ENCODE results near the gene PITPNM3. TPM values are rescaled to one million over a fixed set of nuclear protein-coding genes. Genes with fewer than 3 reads are reported as not detected.

The PITPNM3 gene
- total and polyA plus RNA-seq, 2 of the 13 experiments (the other 11 are each of a cell fraction or from before 2014, with no cell fraction given): 0.13 to 0.29 TPM

DNA sequence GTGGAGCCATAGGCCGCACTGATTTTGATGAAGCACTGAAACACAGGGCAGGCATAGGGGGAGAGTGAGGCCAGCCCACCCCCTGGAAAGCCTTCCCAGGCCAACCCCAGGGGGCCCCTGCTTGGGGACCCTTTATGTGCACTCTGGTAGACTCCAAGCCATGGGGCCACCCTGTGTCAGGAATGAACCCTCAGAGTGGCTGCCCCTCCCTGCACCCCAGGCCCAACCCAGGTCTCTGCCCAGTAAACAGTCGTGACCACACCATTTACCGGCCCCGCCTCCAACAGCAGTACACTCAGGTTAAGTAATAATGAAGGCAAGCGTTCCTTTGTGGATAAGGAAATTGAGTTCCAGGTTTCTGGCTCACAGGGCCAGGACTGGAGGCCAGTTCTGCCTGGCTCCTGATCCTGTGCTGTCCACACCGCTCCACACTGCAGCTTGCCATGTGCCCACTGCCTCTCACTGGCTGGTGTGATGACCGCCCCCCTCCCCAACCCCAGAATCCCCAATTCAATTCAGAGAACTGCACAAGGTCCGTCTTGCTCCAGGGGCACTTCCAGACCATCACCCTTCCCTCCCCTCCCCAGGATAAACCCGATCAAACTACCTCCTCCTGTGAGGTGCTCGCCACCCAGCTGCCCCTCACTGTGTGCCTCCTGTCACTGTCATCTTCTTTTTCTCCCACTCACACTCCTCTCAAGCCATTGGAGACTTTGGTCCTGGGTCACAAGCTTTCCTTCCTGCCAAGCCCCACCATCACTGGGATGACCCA is 98.5 kb downstream of the PITPNM3 start:
- ATAC-seq: peak; percentile 34
- no peak overlapping the region for H3K27ac ChIP-seq (ENCODE audit: extremely low read length, insufficient read depth, low read length)
- FAIRE-seq: no peak

More for the DNA sequence above, 98.5 kb downstream of the PITPNM3 start:
- no peaks in the 10 kb centered on the region for H3K9me3 ChIP-seq (ENCODE audit: low read length)
- H3K27me3 ChIP-seq (ENCODE audit: control insufficient read depth in 1 of 2, insufficient read depth in 2 of 2, low read length in 2 of 2): peaks cover 0 to 3% of the 10 kb centered on the region in 2 experiments; a peak in 3 of 5 replicates
- H3K36me3 ChIP-seq (replicated peaks in 1 of 2; ENCODE audit: control insufficient read depth in 1 of 2, insufficient read depth in 2 of 2, low read length in 2 of 2): no peaks in the 10 kb centered on the region
- ChIA-PET POLR2A (no interaction called here), CTCF (ENCODE audit: low intra/inter-chr PET ratio, low total read pairs) (no interaction called here)
- peak overlapping the region; percentile 50; the same call in 1 of the 2 replicates for H3K4me2 ChIP-seq (ENCODE audit: low read depth, low read length)
- peaks cover 25% of the 10 kb centered on the region for H3K4me1 ChIP-seq (ENCODE audit: insufficient read depth, low read length)
- TF ChIP-seq FOXP1 (IDR thresholded peaks at IDR 0.05): no peak
- TF ChIP-seq FOXP1 (CRISPR knock-in tag; IDR thresholded peaks at IDR 0.05): peak; percentile 41; the same call in 1 of the 2 replicates
- TF ChIP-seq, protein P1, sequence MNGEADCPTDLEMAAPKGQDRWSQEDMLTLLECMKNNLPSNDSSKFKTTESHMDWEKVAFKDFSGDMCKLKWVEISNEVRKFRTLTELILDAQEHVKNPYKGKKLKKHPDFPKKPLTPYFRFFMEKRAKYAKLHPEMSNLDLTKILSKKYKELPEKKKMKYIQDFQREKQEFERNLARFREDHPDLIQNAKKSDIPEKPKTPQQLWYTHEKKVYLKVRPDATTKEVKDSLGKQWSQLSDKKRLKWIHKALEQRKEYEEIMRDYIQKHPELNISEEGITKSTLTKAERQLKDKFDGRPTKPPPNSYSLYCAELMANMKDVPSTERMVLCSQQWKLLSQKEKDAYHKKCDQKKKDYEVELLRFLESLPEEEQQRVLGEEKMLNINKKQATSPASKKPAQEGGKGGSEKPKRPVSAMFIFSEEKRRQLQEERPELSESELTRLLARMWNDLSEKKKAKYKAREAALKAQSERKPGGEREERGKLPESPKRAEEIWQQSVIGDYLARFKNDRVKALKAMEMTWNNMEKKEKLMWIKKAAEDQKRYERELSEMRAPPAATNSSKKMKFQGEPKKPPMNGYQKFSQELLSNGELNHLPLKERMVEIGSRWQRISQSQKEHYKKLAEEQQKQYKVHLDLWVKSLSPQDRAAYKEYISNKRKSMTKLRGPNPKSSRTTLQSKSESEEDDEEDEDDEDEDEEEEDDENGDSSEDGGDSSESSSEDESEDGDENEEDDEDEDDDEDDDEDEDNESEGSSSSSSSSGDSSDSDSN (CRISPR knock-in tag; IDR thresholded peaks at IDR 0.05): no peak
- TF ChIP-seq, protein P2, sequence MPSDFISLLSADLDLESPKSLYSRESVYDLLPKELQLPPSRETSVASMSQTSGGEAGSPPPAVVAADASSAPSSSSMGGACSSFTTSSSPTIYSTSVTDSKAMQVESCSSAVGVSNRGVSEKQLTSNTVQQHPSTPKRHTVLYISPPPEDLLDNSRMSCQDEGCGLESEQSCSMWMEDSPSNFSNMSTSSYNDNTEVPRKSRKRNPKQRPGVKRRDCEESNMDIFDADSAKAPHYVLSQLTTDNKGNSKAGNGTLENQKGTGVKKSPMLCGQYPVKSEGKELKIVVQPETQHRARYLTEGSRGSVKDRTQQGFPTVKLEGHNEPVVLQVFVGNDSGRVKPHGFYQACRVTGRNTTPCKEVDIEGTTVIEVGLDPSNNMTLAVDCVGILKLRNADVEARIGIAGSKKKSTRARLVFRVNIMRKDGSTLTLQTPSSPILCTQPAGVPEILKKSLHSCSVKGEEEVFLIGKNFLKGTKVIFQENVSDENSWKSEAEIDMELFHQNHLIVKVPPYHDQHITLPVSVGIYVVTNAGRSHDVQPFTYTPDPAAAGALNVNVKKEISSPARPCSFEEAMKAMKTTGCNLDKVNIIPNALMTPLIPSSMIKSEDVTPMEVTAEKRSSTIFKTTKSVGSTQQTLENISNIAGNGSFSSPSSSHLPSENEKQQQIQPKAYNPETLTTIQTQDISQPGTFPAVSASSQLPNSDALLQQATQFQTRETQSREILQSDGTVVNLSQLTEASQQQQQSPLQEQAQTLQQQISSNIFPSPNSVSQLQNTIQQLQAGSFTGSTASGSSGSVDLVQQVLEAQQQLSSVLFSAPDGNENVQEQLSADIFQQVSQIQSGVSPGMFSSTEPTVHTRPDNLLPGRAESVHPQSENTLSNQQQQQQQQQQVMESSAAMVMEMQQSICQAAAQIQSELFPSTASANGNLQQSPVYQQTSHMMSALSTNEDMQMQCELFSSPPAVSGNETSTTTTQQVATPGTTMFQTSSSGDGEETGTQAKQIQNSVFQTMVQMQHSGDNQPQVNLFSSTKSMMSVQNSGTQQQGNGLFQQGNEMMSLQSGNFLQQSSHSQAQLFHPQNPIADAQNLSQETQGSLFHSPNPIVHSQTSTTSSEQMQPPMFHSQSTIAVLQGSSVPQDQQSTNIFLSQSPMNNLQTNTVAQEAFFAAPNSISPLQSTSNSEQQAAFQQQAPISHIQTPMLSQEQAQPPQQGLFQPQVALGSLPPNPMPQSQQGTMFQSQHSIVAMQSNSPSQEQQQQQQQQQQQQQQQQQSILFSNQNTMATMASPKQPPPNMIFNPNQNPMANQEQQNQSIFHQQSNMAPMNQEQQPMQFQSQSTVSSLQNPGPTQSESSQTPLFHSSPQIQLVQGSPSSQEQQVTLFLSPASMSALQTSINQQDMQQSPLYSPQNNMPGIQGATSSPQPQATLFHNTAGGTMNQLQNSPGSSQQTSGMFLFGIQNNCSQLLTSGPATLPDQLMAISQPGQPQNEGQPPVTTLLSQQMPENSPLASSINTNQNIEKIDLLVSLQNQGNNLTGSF (CRISPR knock-in tag; IDR thresholded peaks at IDR 0.05): no peak
- peak; percentile 37 for TF ChIP-seq TEAD3 (CRISPR knock-in tag; optimal IDR thresholded peaks at IDR 0.05; ENCODE audit: borderline replicate concordance)
- TF ChIP-seq, protein P3, sequence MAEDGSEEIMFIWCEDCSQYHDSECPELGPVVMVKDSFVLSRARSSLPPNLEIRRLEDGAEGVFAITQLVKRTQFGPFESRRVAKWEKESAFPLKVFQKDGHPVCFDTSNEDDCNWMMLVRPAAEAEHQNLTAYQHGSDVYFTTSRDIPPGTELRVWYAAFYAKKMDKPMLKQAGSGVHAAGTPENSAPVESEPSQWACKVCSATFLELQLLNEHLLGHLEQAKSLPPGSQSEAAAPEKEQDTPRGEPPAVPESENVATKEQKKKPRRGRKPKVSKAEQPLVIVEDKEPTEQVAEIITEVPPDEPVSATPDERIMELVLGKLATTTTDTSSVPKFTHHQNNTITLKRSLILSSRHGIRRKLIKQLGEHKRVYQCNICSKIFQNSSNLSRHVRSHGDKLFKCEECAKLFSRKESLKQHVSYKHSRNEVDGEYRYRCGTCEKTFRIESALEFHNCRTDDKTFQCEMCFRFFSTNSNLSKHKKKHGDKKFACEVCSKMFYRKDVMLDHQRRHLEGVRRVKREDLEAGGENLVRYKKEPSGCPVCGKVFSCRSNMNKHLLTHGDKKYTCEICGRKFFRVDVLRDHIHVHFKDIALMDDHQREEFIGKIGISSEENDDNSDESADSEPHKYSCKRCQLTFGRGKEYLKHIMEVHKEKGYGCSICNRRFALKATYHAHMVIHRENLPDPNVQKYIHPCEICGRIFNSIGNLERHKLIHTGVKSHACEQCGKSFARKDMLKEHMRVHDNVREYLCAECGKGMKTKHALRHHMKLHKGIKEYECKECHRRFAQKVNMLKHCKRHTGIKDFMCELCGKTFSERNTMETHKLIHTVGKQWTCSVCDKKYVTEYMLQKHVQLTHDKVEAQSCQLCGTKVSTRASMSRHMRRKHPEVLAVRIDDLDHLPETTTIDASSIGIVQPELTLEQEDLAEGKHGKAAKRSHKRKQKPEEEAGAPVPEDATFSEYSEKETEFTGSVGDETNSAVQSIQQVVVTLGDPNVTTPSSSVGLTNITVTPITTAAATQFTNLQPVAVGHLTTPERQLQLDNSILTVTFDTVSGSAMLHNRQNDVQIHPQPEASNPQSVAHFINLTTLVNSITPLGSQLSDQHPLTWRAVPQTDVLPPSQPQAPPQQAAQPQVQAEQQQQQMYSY (CRISPR knock-in tag; IDR thresholded peaks at IDR 0.05): peak; percentile 46; the same call in 1 of the 2 replicates
- no peak for TF ChIP-seq ZNF883 (CRISPR knock-in tag; IDR thresholded peaks at IDR 0.05; ENCODE audit: not compliant biosample characterization)
- no peak for TF ChIP-seq TAF1 (CRISPR knock-in tag; IDR thresholded peaks at IDR 0.05)
- in situ Hi-C loops (cut with HindIII; ENCODE audit: extremely low pct_ligation_motif_present, low pct_unique_long_range_greater_than_20kb) (loop anchor here (5.0 kb wide), 1 partner anchor 49 kb away; no protein-coding TSS in a partner anchor), intact Hi-C loops (cut with micrococcal nuclease; ENCODE audit: unreplicated experiment) (no loop called here)
- H3K79me2 ChIP-seq (ENCODE audit: insufficient read depth, low read length): no peaks in the 10 kb centered on the region
- peak; percentile 12 for DNase-seq (ENCODE audit: low spot score)
- H4K20me1 ChIP-seq (ENCODE audit: insufficient read depth, low read length): no peaks in the 10 kb centered on the region
- no peak overlapping the region for H3K4me3 ChIP-seq (replicated peaks in 1 of 3; ENCODE audit: insufficient read depth in 1 of 3, low read depth in 2 of 3, low read length in 3 of 3)
- BruUV-seq (replicated peaks): no TSS peak
- H2AFZ ChIP-seq (ENCODE audit: low read length): no peak overlapping the region
- 61% methylated on average over 4 of the region's 10 CpGs for WGBS (ENCODE audit: low lambda C conversion rate)
- H3K9ac ChIP-seq (ENCODE audit: insufficient read depth, low read depth, low read length): no peak overlapping the region

All from HepG2 (cell line).